ENCODE results near the gene FAM25G.
A peak's percentile ranks its signal among the peaks of the same experiment; 100 is the strongest.
"Not testable (repeated sequence)": the region's sequence is repeated elsewhere in the genome, so short reads cannot be mapped to it uniquely, and the experiment has no call there.

The FAM25G gene

DNA sequence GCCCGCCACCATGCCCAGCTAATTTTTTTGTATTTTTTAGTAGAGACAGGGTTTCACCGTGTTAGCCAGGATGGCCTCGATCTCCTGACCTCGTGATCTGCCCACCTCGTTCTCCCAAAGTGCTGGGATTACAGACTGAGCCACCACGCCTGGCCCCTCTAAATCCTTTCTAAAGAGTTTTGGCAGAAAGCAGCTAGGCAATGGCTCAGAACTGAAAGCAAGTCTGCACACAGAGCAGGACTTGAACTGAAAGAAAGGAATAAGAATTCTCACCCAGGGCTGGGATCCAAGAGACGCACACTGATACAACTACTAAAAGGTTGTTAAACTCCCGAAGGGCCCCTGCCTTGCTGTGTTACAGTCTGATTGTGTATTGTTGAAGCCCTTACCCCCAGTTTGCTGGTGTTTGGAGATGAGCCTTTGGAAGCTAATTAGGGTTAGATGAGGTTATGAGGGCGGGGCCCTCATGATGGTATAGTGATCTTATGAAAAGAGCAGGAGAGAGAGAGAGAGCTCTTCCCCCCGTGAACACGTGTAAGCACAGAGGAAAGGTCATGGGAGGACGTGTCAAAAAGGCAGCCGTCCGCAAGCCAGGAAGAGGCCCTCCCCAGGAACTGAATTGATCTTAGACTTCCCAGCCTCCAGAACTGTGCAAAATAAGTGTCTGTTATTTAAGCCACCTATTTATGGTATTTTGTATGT lies 26.1 kb downstream of the FAM25G start:
- ATAC-seq, DNase-seq: not testable (repeated sequence)

DNA sequence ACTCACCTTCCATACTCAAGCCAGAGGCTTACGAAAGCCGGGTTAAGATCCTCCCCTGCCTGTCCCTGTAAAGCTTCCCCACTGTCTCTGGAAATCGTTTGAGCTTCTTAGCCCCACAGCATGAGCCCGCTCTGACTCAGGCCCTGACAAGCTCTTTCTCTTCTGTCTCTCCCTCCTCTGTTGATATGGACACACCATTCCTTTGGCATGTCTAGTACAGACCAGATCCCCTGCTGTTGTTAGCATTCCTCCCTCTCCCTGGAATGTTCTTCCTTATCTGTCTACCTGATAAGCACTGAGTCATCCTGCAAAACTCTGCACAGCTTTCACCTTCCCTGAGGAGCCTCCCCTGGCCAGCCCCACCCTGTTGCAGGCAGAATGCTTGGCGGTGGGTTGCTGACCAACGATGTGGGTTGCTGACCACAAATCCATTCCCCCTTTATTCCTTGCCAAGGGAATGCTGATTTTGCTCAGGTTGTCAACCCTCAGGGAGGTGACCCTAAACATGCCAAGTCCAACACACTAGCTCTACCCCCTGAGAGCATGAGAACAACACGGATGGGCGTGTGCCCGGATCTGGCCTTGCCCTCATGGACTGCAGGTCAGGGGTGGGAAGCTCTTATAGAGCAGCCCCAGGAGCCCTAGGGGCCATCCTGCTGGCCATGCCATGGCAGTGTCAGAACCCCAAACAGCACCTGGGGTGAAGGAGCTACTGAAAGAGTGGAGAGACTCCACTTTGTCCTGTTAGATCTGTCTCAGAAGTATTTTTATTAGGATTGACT lies 28.7 kb downstream of the FAM25G start:
- DNase-seq, ATAC-seq: not testable (repeated sequence)

DNA sequence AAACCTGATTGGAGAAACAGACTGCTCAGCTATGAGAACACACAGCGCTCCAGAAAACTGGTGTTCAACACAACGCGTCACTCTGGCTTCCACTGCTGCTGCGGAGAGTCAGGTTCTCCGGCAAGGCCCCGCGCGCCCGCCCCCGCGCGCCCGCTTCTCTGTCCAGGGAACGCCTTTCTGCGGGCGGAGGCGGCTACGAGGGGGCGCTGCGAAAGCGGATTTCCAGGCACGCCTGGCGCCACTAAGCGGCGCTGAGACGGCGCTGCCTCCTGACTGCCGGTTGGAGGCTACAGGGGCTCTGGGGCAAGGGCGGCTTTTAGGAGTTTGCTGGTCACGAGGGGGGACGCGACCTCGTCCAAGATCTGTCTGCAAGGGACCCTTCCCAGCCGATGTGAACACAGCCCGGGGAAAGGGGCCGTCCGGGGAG lies 30.2 kb downstream of the FAM25G start:
- ATAC-seq = peak; percentile 77
- DNase-seq = not testable (repeated sequence)

DNA sequence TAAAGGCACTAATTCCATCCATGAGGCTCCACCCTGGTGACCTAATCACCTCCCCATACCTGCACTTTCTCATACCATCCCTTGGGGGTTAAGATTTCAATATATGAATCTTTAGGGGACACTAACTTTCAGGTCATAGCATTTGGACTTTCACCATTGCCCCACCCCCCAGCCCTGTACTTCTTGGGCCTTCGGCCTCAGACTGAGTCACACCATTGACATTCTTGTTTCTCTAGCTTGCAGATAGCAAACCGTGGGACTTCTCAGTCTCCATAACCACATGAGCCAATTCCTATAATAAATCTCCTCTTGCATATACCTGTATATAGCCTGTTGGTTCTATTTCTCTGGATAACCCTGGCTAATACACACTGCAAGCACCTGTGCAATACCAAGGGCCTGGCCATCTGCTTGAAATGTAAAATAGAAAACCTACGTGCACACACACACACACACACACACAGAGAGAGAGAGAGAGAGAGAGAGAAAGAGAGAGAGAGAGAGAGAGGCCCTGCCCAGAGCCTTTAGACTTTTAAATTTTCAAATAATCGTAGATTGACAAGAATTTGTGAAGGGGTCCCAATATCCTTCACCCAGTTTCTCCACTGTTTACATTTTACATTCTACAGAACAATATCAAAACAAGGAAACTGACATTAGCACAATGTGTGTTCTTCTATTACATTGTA lies 32.9 kb downstream of the FAM25G start:
- DNase-seq (no peak), ATAC-seq (no peak)

DNA sequence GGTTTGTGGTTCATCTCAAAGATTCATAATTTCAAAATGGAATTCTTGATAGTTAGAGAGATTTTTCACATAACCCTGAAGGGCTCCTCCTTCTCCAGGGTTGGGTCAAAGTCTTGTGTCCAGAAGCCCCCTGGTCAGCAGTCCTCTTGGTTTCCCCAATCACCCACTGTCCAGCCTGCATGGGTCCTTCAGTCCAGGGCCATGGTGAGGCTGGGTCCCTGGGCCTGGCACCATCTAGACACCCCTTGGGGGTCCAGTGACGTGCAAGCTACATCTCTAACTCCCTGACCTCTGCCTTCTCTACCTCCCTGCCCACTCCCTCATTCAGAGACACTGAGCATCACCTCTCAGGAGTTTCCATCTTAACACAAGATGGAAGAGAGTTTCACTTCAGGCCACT lies 33.7 kb downstream of the FAM25G start:
- DNase-seq = no peak

DNA sequence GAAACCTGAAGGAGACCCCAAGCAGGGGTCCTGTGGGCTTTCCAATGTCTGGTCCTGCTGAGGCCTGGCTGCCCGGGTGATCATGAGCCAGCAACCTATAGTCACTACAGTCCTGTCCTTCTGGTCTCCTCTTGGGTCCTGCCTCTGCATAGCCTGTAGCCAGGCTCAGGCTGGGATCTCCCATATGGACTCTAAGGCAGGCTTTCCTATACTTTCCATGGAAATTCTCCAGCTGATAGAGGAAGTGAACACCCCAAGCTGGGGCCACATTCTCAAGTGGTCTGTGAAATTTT lies 34.0 kb downstream of the FAM25G start:
- DNase-seq (no peak), ATAC-seq (no peak)

More for the DNA sequence above, 33.7 kb downstream of the FAM25G start:
- ATAC-seq = no peak

DNA sequence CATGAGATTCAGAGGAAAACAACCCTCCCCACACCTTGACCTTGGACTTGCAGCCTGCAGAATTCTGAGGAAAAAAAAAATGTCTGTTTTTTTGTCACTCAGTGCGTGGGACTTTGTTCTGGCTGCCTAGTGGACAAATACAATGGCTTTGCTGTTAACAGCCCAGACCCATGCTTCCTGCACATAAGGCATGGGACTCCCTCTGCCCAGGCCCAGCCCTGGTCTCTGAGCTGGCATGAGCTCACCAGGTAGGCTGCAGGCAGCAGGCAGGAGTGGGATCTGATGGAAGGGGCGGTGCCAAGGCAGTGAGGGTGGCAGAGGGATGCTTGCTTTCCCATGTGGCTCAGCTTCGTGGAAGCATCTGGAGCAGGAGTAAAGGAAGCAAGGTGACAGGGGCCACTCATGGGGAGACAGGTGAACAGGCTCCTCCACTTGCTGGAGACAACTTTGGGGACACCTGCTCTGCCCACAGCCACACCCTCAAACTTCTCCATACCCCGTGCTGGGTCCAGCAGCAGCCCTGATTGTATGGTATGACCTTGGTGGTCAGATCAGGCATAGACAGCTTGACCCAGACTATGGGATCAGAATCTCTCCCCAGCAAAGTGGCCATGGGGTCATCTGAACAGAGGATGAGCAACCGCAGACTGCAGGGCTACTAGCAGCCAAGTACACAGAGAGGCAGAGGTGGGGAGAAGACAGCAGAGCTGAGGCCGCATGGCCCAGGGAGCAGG lies 34.5 kb downstream of the FAM25G start:
- ATAC-seq = no peak
- DNase-seq = no peak

DNA sequence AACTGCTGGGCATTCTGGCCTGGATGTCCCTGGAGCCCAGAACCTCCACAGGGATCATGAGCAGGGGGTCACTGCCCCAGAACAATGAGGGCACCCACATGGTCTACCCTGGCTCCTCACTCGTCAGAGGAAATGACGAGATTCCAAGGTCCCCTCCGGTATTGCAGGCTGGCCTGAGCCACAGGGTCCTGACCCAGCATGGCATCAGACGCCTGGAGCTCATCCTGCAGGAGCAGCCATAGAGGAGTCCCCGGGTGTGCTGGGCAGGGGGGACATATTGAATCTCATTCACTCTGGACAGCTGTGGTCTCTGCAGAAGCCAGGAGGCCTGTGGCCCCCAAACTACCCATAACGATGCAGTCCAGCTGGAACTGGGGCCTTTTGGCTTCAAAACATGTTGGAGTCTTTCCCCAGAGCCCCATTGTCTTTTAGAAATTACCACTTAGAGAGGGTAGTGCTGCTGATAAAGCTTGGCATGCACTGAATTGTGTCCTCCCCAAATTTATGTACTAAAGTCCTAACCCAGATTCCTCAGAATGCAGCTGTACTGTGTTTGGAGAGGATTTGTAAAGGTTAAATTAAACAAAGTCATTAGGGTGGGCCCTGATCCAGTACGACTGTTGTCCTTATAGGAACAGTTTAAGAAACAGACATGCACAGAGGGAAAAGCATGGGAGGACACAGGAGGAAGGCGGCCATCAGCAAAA lies 35.3 kb downstream of the FAM25G start:
- ATAC-seq (no peak), DNase-seq (no peak)

DNA sequence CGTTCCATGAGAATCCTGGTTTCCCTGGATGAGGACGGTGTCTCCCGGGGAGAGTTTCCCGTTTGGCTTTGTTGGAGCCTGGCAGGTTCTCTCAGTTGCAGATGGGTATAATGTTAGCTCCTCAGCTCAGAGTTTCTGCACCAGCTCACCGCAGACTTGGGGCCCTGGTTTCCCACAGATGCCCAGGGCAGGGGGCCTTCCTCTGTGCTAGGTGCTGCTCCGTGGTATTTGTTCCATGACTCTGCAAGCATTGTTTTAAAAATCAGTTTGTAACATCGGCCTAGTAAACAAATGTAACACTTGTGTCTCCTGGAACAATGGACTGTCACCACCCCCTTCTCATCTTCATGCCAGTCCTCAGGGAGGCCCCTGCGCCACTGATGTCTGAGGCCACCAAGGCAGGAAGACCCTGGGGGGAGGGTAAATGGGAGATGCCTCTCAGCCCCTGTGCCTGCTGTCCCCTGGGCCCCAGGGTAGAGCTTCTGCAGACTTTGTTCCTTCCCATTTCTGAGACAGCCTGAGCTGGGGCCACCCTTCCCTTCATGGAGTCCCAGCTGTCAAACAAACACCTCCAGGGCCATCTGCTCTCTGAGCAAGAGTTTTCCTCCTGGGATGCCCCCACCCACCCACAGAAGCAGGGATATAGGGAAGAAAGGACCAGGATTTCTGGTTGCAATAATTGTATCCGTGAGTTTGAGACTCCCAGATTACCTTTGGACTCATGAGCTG lies 36.0 kb downstream of the FAM25G start:
- not testable (repeated sequence) for ATAC-seq, DNase-seq

DNA sequence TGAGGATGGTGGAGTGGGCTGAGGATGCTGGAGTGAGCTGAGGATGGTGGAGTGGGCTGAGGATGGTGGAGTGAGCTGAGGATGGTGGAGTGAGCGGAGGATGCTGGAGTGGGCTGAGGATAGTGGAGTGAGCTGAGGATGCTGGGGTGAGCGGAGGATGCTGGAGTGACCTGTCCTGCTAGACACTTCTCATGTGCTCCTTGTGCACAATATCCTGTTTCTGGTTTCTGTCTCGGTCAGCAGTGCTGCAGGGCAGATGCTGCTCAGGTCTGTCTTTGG lies 36.8 kb downstream of the FAM25G start:
- ATAC-seq = no peak
- DNase-seq = no peak

DNA sequence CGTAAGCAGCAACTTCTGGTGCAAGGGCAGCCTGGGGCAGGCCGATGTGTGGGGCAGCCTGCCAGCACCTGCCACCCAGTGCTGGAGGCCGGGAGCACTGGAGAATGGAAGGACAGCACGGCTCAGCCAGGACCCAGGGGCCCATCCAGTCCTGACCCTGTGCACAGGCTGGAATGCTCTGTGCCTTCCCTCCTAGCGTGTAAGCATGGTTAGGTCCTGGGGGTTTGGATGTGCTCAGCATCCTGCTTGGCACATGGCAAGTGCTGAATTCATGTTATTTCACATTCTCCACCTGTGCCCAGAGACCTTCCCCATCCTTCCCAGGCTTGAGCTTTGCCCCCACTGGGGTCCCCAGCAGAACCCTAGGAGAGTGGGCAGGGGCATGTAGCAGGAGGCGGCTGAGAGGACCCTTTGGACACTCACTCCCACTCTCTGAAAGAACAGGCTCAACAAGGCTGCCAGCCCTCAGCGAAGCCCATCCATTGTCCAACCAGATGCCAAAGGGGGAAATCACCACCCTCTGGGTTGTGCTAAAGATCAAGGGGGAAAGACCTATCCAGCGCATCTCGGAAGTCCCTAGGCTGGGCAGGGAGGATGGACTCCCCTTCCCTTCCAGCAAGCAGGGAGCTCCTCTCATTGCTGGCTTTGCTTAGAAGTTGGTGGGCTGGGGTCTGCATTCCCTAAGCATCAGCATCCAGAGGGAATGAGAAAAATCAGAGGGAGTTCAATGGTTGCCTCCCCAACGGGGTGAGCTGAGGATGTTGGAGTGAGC lies 37.3 kb downstream of the FAM25G start:
- ATAC-seq = no peak
- DNase-seq = no peak

DNA sequence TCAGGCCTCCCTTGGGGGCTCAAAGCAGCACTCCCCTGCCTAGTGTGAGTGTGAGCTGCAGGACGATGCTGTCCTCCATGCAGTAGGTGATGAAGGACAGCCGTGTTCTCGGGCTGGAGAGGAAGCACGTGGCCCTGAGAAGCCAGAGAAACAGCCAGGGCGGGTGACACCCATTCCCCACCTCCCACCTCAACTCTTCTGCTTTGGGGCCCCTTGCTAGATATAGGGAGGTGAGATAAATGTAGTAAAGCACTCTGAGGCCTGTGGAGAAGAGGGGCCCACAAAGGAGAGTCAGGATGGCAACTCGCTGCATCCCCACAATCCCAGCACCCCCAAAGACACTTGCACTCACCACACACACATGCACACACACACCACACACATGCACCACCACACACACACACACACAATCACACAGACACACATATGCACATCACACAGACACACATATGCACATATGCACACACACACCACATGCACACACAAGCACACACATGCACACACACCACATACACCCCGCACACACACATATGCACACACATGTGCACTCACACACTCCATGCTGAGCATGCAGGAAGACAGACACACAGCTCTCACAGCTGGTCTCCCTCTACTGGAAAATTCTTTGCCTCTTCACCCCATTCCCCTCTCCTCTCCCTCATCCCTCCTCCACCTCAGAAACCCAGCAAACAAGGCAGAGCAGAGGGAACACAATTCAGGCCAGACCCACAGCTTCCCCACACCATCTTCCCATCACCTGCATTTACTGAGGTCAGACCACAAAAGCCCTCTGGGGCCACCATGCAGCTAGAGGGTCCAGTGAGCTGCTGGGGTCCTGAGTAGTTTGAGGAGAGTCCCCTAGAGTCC lies 38.1 kb downstream of the FAM25G start:
- no peak for ATAC-seq

DNA sequence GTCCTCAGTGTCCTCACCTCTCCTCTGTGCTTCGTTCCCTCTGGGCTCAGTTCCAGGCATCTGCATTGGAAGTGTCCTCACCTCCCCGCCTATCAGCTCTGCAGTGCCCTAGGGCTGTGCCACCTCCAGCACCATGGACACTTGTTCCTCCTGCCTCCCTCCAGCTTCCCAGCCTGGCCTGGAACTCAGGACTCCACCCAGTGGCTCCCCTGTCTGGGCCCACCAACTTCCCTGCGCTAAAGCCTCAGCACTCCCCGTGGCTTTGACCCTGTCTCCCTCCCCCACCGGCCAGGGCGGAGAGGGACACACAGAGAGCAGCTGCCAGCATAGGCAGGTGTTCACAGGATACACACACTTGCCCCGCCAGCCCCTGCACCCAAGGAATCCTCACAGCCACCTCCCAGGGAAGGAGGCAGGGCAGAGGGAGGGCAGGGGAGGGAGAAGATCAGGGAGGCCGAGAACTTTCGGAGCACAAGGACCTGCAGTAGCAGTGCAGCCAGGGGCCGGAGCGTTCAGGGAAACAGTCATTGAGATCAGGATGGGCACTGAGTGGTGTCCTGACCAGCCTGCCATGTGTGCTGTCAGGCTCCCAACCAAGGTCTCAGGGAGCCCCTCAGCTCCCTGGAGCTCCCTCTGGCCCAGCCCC lies 38.9 kb downstream of the FAM25G start:
- DNase-seq (no peak), ATAC-seq (no peak)

More for the DNA sequence above, 38.1 kb downstream of the FAM25G start:
- no peak for DNase-seq

DNA sequence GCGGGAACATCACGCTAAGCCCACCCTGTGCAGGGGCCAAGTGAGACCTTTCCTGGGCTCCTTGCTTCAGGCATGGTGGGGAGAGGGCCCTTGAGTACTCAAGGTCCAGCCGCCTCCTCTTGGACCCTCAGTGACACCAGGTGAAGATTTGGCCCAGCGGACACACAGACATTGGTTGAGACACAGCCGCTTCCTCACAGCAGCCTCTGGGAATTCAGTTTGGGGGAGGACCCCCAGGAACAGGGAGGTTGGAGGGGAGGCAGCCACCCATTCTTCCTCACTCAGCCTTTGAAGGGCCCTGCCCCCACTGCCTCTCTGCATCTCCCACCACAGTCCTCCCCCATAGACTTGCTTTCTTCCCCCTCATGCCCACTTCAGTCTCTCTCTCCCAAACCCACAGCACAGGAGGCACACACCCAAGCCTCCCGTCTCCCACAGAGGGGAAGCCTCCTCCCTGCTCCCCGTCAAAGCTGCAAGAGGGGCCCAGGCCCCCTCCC lies 39.5 kb downstream of the FAM25G start:
- DNase-seq (no peak), ATAC-seq (no peak)

DNA sequence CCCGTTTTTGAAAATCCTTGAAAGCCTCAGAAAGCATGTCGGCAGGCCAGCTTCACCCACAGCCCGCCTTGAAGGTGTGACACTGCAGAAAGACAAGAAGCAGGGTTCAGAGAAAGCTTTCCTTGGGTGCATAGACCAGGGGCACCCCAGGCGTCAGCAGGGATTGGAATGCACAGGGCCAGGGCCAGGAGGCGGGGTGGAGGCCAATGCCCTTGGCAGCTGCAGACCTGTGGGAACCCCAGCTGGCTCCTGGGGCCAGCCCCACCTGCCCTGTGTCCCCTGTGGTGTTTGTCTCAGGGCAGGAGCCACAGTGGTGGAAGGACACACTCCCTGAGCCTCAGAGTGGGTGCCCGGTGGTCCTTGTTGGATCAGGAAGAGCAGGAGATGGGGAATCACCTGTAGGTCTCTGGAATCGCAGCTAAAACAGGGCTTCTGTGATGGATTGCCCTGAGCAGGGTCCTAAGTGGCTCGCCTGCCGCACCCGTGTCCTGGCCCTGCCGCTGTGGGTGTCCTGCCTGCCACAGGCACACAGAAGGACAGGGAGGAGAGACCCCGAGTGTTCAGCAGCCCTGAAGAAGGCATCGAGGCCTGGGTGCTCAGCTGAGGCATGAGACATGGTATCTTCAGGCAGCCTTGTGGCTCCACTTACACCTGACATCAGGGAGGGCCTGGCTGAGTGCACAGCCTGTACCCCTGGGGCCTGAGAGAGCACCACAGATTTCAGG lies 40.1 kb downstream of the FAM25G start:
- no peak for ATAC-seq
- DNase-seq = no peak

DNA sequence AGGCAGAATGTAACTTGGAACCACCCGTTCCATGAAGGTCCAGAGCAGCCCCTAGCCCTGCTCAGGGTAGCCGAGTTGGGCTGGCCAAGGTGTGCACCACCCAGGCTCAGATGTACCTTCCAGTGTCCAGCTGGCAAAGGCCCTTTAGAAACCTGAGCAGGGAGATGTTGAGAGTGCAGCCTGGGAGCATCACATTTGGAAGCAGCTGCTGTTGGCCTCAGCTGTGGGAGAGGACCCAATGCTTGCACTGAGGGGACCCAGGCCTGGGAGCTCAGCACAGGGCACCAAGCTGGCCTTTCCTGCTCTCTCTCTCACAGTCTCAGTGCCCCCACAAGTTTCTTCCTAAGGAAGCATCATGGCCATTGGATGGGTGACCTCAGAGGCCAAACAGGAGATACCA lies 41.1 kb downstream of the FAM25G start:
- ATAC-seq (no peak), DNase-seq (no peak)

DNA sequence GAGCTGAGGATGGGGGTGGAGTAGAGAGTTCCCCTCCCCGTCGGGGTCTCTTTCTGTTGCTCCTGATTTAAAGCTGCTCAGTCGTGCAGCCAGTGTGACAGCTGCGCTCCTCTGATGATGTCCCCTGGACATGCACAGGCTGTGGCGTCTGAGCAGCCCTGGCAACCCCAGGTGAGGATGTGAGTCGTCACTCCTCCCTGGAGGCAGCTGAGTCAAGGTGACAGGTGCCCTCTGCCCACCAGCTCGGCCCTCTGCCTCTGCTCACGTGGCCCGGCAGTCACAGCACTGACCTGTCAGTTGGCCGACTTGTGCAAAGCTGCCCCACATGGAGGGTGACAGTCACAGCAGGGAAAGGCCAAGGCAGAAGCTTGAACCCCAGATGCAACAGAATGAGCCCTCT lies 41.5 kb downstream of the FAM25G start:
- ATAC-seq (no peak), DNase-seq (no peak)
